HepG2 (cell line): ENCODE measurements around the gene PHRF1. TPM values are rescaled to one million over a fixed set of nuclear protein-coding genes. Genes with fewer than 3 reads are reported as not detected.
A peak's percentile ranks its signal among the peaks of the same experiment; 100 is the strongest.

Experiments used
- IRF2 ChIP-seq: IDR thresholded peaks from 2 replicates; pipeline ENCODE4 v1.6.1; 2018; ENCODE audit warnings: missing genetic modification reagents, missing compliant biosample characterization
- JUNB ChIP-seq: sonication (generic); formaldehyde crosslinking; IDR thresholded peaks from 2 replicates; pipeline ENCODE4 v1.8.0; 2022; ENCODE audit warnings: missing genetic modification reagents, mild to moderate bottlenecking, borderline replicate concordance
- MAF1 ChIP-seq: sonication (generic); formaldehyde crosslinking; IDR thresholded peaks from 2 replicates; pipeline ENCODE4 v1.5.0; 2020; ENCODE audit warnings: missing genetic modification reagents, borderline replicate concordance
- NR2F1 ChIP-seq, 2 experiments: fragments of 450-650 bp in 1 of 2; formaldehyde crosslinking in 1 of 2; IDR thresholded peaks; 2 replicates each; pipeline versions ENCODE4 v1.5.0 to v1.6.1; 2016 to 2020; ENCODE audit warnings: mild to moderate bottlenecking in 1 of 2, missing compliant biosample characterization in 1 of 2, missing genetic modification reagents in 1 of 2, moderate library complexity in 1 of 2
- TMF1 ChIP-seq: sonication (generic); formaldehyde crosslinking; IDR thresholded peaks from 2 replicates; pipeline ENCODE4 v1.8.1; 2022; ENCODE audit warnings: low read depth, missing genetic modification reagents
- U2AF1 ChIP-seq: fragments of 200-400 bp; formaldehyde crosslinking; optimal IDR thresholded peaks from 2 replicates; pipeline ENCODE3; 2017; ENCODE audit warnings: mild to moderate bottlenecking, low read depth, low read length
- ZBTB21 ChIP-seq: sonication (generic); formaldehyde crosslinking; IDR thresholded peaks from 2 replicates; pipeline ENCODE4 v1.4.0; 2020; ENCODE audit warnings: missing genetic modification reagents
- ZNF674 ChIP-seq: sonication (generic); formaldehyde crosslinking; IDR thresholded peaks from 2 replicates; pipeline ENCODE4 v1.5.0; 2020; ENCODE audit warnings: low read depth, mild to moderate bottlenecking, missing genetic modification reagents
- ZNF747 ChIP-seq: sonication (generic); formaldehyde crosslinking; IDR thresholded peaks from 2 replicates; pipeline ENCODE4 v1.8.1; 2023; ENCODE audit warnings: missing genetic modification reagents, mild to moderate bottlenecking, borderline replicate concordance
- polyA plus RNA-seq, 8 experiments: library from polyadenylated mRNA; depleted of rRNA in 3 of 8; stranded (reverse) in 7 of 8; unstranded in 1 of 8; fragments of >200 nt; fragmentation: Illumina TruSeq in 4 of 8; extraction: Trizol in 4 of 8; gene quantifications; 2 replicates each; pipeline versions ENCODE4 v1.2.1 to v1.2.3, GENCODE V29; 2011 to 2016; ENCODE audit warnings: low read depth in 4 of 8, missing spikeins in 1 of 8, mixed read lengths in 1 of 8; ENCODE audit not compliant: insufficient read depth in 1 of 8
- total RNA-seq, 5 experiments: library from RNA; depleted of rRNA; stranded (reverse); fragments of >200 nt; fragmentation: Illumina TruSeq; extraction: Trizol; gene quantifications; 2 replicates each; pipeline ENCODE4 v1.2.3, GENCODE V29; 2016; ENCODE audit warnings: low read depth in 1 of 5
- TF ChIP-seq, protein P1 (sequence below): sonication (generic); formaldehyde crosslinking; IDR thresholded peaks from 2 replicates; pipeline ENCODE4 v1.4.0; 2020; ENCODE audit warnings: mild to moderate bottlenecking, missing genetic modification reagents, borderline replicate concordance
- TF ChIP-seq, protein P2 (sequence below): sonication (generic); formaldehyde crosslinking; IDR thresholded peaks from 2 replicates; pipeline ENCODE4 v1.5.0; 2020; ENCODE audit warnings: missing genetic modification reagents
- TF ChIP-seq, protein P3 (sequence below): IDR thresholded peaks from 2 replicates; pipeline ENCODE4 v1.6.1; 2016
- TF ChIP-seq, protein P4 (sequence below): sonication (generic); formaldehyde crosslinking; conservative IDR thresholded peaks from 2 replicates; pipeline ENCODE4 v1.5.0; 2020; ENCODE audit warnings: missing genetic modification reagents
- TF ChIP-seq, protein P5 (sequence below): sonication (generic); formaldehyde crosslinking; IDR thresholded peaks from 2 replicates; pipeline ENCODE4 v1.4.0; 2020; ENCODE audit warnings: missing genetic modification reagents, borderline replicate concordance

Gene PHRF1
- total and polyA plus RNA-seq, 2 of the 13 experiments (the other 11 are each of a cell fraction or from before 2014, with no cell fraction given) = 8.2 to 16.7 TPM

- TF ChIP-seq, protein P1, sequence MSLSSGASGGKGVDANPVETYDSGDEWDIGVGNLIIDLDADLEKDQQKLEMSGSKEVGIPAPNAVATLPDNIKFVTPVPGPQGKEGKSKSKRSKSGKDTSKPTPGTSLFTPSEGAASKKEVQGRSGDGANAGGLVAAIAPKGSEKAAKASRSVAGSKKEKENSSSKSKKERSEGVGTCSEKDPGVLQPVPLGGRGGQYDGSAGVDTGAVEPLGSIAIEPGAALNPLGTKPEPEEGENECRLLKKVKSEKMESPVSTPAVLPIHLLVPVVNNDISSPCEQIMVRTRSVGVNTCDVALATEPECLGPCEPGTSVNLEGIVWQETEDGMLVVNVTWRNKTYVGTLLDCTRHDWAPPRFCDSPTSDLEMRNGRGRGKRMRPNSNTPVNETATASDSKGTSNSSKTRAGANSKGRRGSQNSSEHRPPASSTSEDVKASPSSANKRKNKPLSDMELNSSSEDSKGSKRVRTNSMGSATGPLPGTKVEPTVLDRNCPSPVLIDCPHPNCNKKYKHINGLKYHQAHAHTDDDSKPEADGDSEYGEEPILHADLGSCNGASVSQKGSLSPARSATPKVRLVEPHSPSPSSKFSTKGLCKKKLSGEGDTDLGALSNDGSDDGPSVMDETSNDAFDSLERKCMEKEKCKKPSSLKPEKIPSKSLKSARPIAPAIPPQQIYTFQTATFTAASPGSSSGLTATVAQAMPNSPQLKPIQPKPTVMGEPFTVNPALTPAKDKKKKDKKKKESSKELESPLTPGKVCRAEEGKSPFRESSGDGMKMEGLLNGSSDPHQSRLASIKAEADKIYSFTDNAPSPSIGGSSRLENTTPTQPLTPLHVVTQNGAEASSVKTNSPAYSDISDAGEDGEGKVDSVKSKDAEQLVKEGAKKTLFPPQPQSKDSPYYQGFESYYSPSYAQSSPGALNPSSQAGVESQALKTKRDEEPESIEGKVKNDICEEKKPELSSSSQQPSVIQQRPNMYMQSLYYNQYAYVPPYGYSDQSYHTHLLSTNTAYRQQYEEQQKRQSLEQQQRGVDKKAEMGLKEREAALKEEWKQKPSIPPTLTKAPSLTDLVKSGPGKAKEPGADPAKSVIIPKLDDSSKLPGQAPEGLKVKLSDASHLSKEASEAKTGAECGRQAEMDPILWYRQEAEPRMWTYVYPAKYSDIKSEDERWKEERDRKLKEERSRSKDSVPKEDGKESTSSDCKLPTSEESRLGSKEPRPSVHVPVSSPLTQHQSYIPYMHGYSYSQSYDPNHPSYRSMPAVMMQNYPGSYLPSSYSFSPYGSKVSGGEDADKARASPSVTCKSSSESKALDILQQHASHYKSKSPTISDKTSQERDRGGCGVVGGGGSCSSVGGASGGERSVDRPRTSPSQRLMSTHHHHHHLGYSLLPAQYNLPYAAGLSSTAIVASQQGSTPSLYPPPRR (CRISPR knock-in tag) = no peak
- TF ChIP-seq, protein P2, sequence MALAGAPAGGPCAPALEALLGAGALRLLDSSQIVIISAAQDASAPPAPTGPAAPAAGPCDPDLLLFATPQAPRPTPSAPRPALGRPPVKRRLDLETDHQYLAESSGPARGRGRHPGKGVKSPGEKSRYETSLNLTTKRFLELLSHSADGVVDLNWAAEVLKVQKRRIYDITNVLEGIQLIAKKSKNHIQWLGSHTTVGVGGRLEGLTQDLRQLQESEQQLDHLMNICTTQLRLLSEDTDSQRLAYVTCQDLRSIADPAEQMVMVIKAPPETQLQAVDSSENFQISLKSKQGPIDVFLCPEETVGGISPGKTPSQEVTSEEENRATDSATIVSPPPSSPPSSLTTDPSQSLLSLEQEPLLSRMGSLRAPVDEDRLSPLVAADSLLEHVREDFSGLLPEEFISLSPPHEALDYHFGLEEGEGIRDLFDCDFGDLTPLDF (CRISPR knock-in tag) = peak; percentile 25; the same call in 1 of the 2 replicates
- TF ChIP-seq, protein P3, sequence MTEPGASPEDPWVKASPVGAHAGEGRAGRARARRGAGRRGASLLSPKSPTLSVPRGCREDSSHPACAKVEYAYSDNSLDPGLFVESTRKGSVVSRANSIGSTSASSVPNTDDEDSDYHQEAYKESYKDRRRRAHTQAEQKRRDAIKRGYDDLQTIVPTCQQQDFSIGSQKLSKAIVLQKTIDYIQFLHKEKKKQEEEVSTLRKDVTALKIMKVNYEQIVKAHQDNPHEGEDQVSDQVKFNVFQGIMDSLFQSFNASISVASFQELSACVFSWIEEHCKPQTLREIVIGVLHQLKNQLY (CRISPR knock-in tag) = no peak
- TF ChIP-seq JUNB (CRISPR knock-in tag) (no peak), MAF1 (CRISPR knock-in tag) (no peak), TMF1 (CRISPR knock-in tag) (no peak; the same call in 1 of the 2 replicates), ZNF747 (CRISPR knock-in tag) (no peak), ZNF674 (no peak), NR2F1 (CRISPR knock-in tag; IDR thresholded peaks at IDR 0.05) (no peak), U2AF1 (no peak), IRF2 (no peak), ZBTB21 (no peak)
- TF ChIP-seq, protein P4, sequence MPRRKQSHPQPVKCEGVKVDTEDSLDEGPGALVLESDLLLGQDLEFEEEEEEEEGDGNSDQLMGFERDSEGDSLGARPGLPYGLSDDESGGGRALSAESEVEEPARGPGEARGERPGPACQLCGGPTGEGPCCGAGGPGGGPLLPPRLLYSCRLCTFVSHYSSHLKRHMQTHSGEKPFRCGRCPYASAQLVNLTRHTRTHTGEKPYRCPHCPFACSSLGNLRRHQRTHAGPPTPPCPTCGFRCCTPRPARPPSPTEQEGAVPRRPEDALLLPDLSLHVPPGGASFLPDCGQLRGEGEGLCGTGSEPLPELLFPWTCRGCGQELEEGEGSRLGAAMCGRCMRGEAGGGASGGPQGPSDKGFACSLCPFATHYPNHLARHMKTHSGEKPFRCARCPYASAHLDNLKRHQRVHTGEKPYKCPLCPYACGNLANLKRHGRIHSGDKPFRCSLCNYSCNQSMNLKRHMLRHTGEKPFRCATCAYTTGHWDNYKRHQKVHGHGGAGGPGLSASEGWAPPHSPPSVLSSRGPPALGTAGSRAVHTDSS (CRISPR knock-in tag) = no peak
- TF ChIP-seq, protein P5, sequence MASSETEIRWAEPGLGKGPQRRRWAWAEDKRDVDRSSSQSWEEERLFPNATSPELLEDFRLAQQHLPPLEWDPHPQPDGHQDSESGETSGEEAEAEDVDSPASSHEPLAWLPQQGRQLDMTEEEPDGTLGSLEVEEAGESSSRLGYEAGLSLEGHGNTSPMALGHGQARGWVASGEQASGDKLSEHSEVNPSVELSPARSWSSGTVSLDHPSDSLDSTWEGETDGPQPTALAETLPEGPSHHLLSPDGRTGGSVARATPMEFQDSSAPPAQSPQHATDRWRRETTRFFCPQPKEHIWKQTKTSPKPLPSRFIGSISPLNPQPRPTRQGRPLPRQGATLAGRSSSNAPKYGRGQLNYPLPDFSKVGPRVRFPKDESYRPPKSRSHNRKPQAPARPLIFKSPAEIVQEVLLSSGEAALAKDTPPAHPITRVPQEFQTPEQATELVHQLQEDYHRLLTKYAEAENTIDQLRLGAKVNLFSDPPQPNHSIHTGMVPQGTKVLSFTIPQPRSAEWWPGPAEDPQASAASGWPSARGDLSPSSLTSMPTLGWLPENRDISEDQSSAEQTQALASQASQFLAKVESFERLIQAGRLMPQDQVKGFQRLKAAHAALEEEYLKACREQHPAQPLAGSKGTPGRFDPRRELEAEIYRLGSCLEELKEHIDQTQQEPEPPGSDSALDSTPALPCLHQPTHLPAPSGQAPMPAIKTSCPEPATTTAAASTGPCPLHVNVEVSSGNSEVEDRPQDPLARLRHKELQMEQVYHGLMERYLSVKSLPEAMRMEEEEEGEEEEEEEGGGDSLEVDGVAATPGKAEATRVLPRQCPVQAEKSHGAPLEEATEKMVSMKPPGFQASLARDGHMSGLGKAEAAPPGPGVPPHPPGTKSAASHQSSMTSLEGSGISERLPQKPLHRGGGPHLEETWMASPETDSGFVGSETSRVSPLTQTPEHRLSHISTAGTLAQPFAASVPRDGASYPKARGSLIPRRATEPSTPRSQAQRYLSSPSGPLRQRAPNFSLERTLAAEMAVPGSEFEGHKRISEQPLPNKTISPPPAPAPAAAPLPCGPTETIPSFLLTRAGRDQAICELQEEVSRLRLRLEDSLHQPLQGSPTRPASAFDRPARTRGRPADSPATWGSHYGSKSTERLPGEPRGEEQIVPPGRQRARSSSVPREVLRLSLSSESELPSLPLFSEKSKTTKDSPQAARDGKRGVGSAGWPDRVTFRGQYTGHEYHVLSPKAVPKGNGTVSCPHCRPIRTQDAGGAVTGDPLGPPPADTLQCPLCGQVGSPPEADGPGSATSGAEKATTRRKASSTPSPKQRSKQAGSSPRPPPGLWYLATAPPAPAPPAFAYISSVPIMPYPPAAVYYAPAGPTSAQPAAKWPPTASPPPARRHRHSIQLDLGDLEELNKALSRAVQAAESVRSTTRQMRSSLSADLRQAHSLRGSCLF (CRISPR knock-in tag) = no peak
Measured at GRCh38 chr11:568306-569157, 7.7 kb upstream of the PHRF1 start (continued).
